IPS-18a (cell line): ENCODE data around the gene KLHL21.

Experiments used
- H3K27ac ChIP-seq: one replicate; pipeline ENCODE4 v1.5.1; 2013; ENCODE audit warnings: low read length
- H3K27me3 ChIP-seq: one replicate; pipeline ENCODE4 v1.6.1; 2013; ENCODE audit warnings: mild to moderate bottlenecking, low read length; ENCODE audit not compliant: control insufficient read depth, insufficient read depth
- H3K36me3 ChIP-seq: one replicate; pipeline ENCODE4 v1.6.1; 2013; ENCODE audit warnings: low read depth, low read length; ENCODE audit not compliant: control insufficient read depth
- H3K4me1 ChIP-seq: one replicate; pipeline ENCODE4 v1.6.1; 2013; ENCODE audit warnings: low read depth, low read length; ENCODE audit not compliant: control insufficient read depth
- H3K4me3 ChIP-seq: one replicate; pipeline ENCODE4 v1.5.1; 2013; ENCODE audit warnings: low read length
- H3K9ac ChIP-seq: one replicate; pipeline ENCODE4 v1.6.1; 2013; ENCODE audit warnings: mild to moderate bottlenecking, low read length, moderate library complexity
- H3K9me3 ChIP-seq: one replicate; pipeline ENCODE4 v1.6.1; 2013; ENCODE audit warnings: low read depth, low read length; ENCODE audit not compliant: control insufficient read depth

The KLHL21 gene

GRCh38 chr1:6585841-6586240, 16.8 kb downstream of the KLHL21 start:
- H3K4me1 ChIP-seq, result peaks cover under 1% of the 10 kb centered on the region
- no peaks in the 10 kb centered on the region for H3K9me3 ChIP-seq
- H3K9ac ChIP-seq, result no peak overlapping the region
- peaks cover 22% of the 10 kb centered on the region for H3K36me3 ChIP-seq
- H3K4me3 ChIP-seq, result no peak overlapping the region
- H3K27ac ChIP-seq, result no peak overlapping the region
- H3K27me3 ChIP-seq, result no peaks in the 10 kb centered on the region

- Histone ChIP-seq H3K4me3 (no peak overlapping the region), H3K9ac (no peak overlapping the region), H3K36me3 (peaks cover 18% of the 10 kb centered on the region), H3K27me3 (no peaks in the 10 kb centered on the region), H3K4me1 (peaks cover 5% of the 10 kb centered on the region), H3K9me3 (no peaks in the 10 kb centered on the region), H3K27ac (no peak overlapping the region)
Measured at GRCh38 chr1:6585081-6585722, 17.5 kb downstream of the KLHL21 start.

GRCh38 chr1:6584126-6585080, 18.3 kb downstream of the KLHL21 start:
- H3K9me3 ChIP-seq, result no peaks in the 10 kb centered on the region
- no peak overlapping the region for H3K4me3 ChIP-seq
- peaks cover 13% of the 10 kb centered on the region for H3K36me3 ChIP-seq
- no peak overlapping the region for H3K27ac ChIP-seq
- H3K9ac ChIP-seq, result no peak overlapping the region
- H3K4me1 ChIP-seq, result peaks cover 5% of the 10 kb centered on the region
- H3K27me3 ChIP-seq, result no peaks in the 10 kb centered on the region

GRCh38 chr1:6582370-6582769, 20.3 kb downstream of the KLHL21 start:
- Histone ChIP-seq H3K4me3 (no peak overlapping the region), H3K9ac (no peak overlapping the region), H3K27ac (no peak overlapping the region)

GRCh38 chr1:6581561-6582305, 20.9 kb downstream of the KLHL21 start:
- Histone ChIP-seq H3K9me3 (no peaks in the 10 kb centered on the region), H3K27me3 (no peaks in the 10 kb centered on the region), H3K36me3 (no peaks in the 10 kb centered on the region), H3K27ac (no peak overlapping the region), H3K9ac (no peak overlapping the region), H3K4me1 (peaks cover 5% of the 10 kb centered on the region), H3K4me3 (no peak overlapping the region)

More at GRCh38 chr1:6582370-6582769, 20.3 kb downstream of the KLHL21 start:
- Histone ChIP-seq H3K9me3 (no peaks in the 10 kb centered on the region), H3K36me3 (no peaks in the 10 kb centered on the region), H3K4me1 (peaks cover 5% of the 10 kb centered on the region), H3K27me3 (no peaks in the 10 kb centered on the region)

- peak overlapping the region; percentile 46 for H3K9ac ChIP-seq
- H3K27me3 ChIP-seq, result no peaks in the 10 kb centered on the region
- no peaks in the 10 kb centered on the region for H3K36me3 ChIP-seq
- peak overlapping the region; percentile 75 for H3K4me3 ChIP-seq
- no peak overlapping the region for H3K27ac ChIP-seq
- no peaks in the 10 kb centered on the region for H3K9me3 ChIP-seq
- peaks cover 5% of the 10 kb centered on the region for H3K4me1 ChIP-seq
Measured at GRCh38 chr1:6580593-6581409, 21.9 kb downstream of the KLHL21 start.

GRCh38 chr1:6580119-6580592, 22.5 kb downstream of the KLHL21 start:
- peaks cover 5% of the 10 kb centered on the region for H3K4me1 ChIP-seq
- H3K9me3 ChIP-seq, result no peaks in the 10 kb centered on the region
- H3K4me3 ChIP-seq, result peak overlapping the region; percentile 75
- no peak overlapping the region for H3K27ac ChIP-seq
- H3K27me3 ChIP-seq, result no peaks in the 10 kb centered on the region
- no peaks in the 10 kb centered on the region for H3K36me3 ChIP-seq
- H3K9ac ChIP-seq, result peak overlapping the region; percentile 46

GRCh38 chr1:6579374-6580118, 23.1 kb downstream of the KLHL21 start, which contains the start of gene ZBTB48:
Gene ZBTB48 (plus strand): TSS chr1:6579994. CDS start chr1:6580610, 616 bp downstream.
- H3K9me3 ChIP-seq, result no peaks in the 10 kb centered on the region
- H3K4me3 ChIP-seq, result peak within 1 kb of the TSS; percentile 75
- no peak within 1 kb of the TSS for H3K27ac ChIP-seq
- H3K36me3 ChIP-seq, result no peaks in the 10 kb centered on the region
- peak within 1 kb of the TSS; percentile 46 for H3K9ac ChIP-seq
- no peaks in the 10 kb centered on the region for H3K27me3 ChIP-seq
- peaks cover 5% of the 10 kb centered on the region for H3K4me1 ChIP-seq

GRCh38 chr1:6578624-6579373, 23.9 kb downstream of the KLHL21 start:
- Histone ChIP-seq H3K9ac (peak overlapping the region; percentile 28), H3K4me3 (peak overlapping the region; percentile 75), H3K27ac (no peak overlapping the region), H3K36me3 (no peaks in the 10 kb centered on the region), H3K4me1 (peaks cover 5% of the 10 kb centered on the region), H3K27me3 (no peaks in the 10 kb centered on the region), H3K9me3 (no peaks in the 10 kb centered on the region)
